ENCODE results near the gene KCTD13. TPM values are rescaled to one million over a fixed set of nuclear protein-coding genes. Genes with fewer than 3 reads are reported as not detected.
A peak's percentile ranks its signal among the peaks of the same experiment; 100 is the strongest.

KCTD13 gene
- total RNA-seq, 2 experiments from 2014 or later, result 40.0 to 43.8 TPM

DNA sequence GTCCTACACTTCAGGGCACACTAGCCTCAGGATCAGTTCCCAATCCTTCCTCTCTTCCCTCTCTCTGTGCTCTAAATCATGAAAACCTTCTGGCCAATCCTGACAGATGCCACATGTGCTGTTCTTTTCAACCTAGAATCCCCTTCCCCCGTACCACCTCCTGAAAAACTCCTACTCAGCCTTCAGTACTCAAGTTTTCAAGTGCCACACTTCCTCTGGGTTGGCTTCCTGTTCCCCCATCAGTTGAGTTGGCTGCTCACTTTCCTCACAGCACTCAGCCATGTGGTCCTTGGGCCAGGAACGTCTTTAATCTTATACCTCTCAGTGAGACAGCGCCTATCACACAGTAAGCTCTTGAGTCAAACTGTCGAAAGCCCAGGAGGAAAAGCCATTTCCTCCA, 22.4 kb downstream of the KCTD13 start:
- ATAC-seq (ENCODE audit: poor library complexity) (no peak), DNase-seq (no peak)
- peak overlapping the region; percentile 34 for H3K4me3 Mint-ChIP-seq
- Histone ChIP-seq H3K36me3 (ENCODE audit: insufficient read depth, low read length) (peaks cover 4% of the 10 kb centered on the region), H3K27me3 (ENCODE audit: control insufficient read depth in 1 of 2, insufficient read depth in 2 of 2, low read length in 2 of 2) (peaks cover 11% of the 10 kb centered on the region in 2 experiments), H3K9me3 (ENCODE audit: control insufficient read depth in 1 of 2, insufficient read depth in 1 of 2, low read length in 2 of 2) (peaks cover 0 to 13% of the 10 kb centered on the region in 2 experiments), H3K4me1 (ENCODE audit: insufficient read depth, low read length) (peaks cover 23% of the 10 kb centered on the region), H3K27ac (ENCODE audit: low read depth in 1 of 2, low read length in 2 of 2) (no peak overlapping the region), H3K4me3 (ENCODE audit: low read length) (no peak overlapping the region)
- H3K9me3 Mint-ChIP-seq, result no peaks in the 10 kb centered on the region
- intact Hi-C loops (cut with DNase I, micrococcal nuclease), result loop anchor here in 1 of 2 experiments (5.0 kb wide), 1 partner anchor 89 kb away; no protein-coding TSS in a partner anchor
- H3K4me1 Mint-ChIP-seq (ENCODE audit: low read depth), result peaks cover 4% of the 10 kb centered on the region
- ChIA-PET CTCF (no interaction called here), POLR2A (no interaction called here)
- H3K36me3 Mint-ChIP-seq (ENCODE audit: low read depth), result no peaks in the 10 kb centered on the region
- no peak overlapping the region for H3K27ac Mint-ChIP-seq
- peaks cover 4% of the 10 kb centered on the region for H3K27me3 Mint-ChIP-seq
- TF ChIP-seq, protein P1, sequence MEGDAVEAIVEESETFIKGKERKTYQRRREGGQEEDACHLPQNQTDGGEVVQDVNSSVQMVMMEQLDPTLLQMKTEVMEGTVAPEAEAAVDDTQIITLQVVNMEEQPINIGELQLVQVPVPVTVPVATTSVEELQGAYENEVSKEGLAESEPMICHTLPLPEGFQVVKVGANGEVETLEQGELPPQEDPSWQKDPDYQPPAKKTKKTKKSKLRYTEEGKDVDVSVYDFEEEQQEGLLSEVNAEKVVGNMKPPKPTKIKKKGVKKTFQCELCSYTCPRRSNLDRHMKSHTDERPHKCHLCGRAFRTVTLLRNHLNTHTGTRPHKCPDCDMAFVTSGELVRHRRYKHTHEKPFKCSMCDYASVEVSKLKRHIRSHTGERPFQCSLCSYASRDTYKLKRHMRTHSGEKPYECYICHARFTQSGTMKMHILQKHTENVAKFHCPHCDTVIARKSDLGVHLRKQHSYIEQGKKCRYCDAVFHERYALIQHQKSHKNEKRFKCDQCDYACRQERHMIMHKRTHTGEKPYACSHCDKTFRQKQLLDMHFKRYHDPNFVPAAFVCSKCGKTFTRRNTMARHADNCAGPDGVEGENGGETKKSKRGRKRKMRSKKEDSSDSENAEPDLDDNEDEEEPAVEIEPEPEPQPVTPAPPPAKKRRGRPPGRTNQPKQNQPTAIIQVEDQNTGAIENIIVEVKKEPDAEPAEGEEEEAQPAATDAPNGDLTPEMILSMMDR (IDR thresholded peaks at IDR 0.05), result no peak

DNA sequence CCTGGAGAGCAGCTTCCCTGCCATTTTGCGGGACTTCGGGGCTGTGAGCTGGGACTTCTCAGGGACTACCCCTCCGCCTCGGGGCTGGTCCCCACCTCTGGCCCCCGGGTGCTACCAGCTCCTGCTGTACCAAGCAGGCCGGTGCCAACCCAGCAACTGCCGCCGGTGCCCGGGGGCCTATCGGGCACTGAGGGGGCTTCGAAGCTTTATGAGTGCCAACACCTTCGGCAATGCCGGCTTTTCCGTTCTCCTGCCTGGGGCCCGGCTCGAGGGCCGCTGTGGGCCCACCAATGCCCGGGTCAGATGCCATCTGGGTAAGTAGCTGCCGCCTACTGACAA, 24.4 kb downstream of the KCTD13 start:
- TF ChIP-seq, protein P1 (IDR thresholded peaks at IDR 0.05), result no peak
- no peaks in the 10 kb centered on the region for H3K36me3 Mint-ChIP-seq (ENCODE audit: low read depth)
- peaks cover 0 to 23% of the 10 kb centered on the region in 2 experiments for H3K9me3 ChIP-seq (ENCODE audit: control insufficient read depth in 1 of 2, insufficient read depth in 1 of 2, low read length in 2 of 2)
- no peak overlapping the region for H3K4me3 ChIP-seq (ENCODE audit: low read length)
- peaks cover 21% of the 10 kb centered on the region for H3K27me3 Mint-ChIP-seq
- no peaks in the 10 kb centered on the region for H3K9me3 Mint-ChIP-seq
- intact Hi-C loops (cut with DNase I, micrococcal nuclease), result loop anchor here in 1 of 2 experiments (2.0 to 5.0 kb wide), 2 partner anchors 35 to 91 kb away; no protein-coding TSS in a partner anchor
- peaks cover 3% of the 10 kb centered on the region for H3K36me3 ChIP-seq (ENCODE audit: insufficient read depth, low read length)
- no peak overlapping the region for H3K27ac Mint-ChIP-seq
- H3K4me1 ChIP-seq (ENCODE audit: insufficient read depth, low read length), result peaks cover 22% of the 10 kb centered on the region
- peaks cover 4% of the 10 kb centered on the region for H3K4me1 Mint-ChIP-seq (ENCODE audit: low read depth)
- no peak overlapping the region for H3K27ac ChIP-seq (ENCODE audit: low read depth in 1 of 2, low read length in 2 of 2)
- no peak for ATAC-seq (ENCODE audit: poor library complexity)
- no peak for DNase-seq
- H3K27me3 ChIP-seq (ENCODE audit: control insufficient read depth in 1 of 2, insufficient read depth in 2 of 2, low read length in 2 of 2), result peaks cover 28 to 29% of the 10 kb centered on the region in 2 experiments
- ChIA-PET CTCF (no interaction called here), POLR2A (no interaction called here)
- H3K4me3 Mint-ChIP-seq, result peak overlapping the region; percentile 31

DNA sequence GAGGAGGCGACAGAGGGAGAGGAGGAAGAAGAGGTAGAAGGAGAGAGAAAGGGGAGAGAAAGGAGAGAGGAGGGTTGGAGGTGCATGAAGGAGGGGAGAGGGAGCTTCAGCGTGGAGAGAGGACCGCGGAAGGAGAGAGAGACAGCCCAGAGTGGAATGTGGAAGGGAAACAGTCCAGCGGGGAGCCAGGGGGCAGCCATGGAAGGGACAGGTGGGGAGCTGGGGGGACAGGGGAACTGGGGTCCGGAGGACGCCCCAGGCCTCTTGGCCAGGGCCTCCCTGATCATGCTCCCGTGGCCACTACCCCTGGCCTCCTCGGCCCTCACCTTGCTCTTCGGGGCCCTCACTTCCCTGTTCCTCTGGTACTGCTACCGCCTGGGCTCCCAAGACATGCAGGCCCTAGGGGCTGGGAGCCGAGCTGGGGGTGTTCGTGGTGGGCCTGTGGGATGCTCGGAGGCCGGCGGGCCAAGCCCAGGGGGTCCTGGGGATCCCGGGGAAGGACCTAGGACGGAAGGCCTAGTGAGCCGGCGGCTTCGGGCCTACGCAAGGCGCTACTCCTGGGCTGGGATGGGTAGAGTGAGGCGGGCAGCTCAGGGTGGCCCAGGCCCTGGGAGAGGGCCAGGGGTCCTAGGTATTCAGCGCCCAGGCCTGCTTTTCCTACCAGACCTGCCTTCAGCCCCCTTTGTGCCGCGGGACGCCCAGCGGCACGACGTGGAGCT, 25.0 kb downstream of the KCTD13 start:
- Histone ChIP-seq H3K36me3 (ENCODE audit: insufficient read depth, low read length) (no peaks in the 10 kb centered on the region), H3K27me3 (ENCODE audit: control insufficient read depth in 1 of 2, insufficient read depth in 2 of 2, low read length in 2 of 2) (peaks cover 28 to 29% of the 10 kb centered on the region in 2 experiments), H3K4me3 (ENCODE audit: low read length) (no peak overlapping the region), H3K4me1 (ENCODE audit: insufficient read depth, low read length) (peaks cover 22% of the 10 kb centered on the region), H3K27ac (ENCODE audit: low read depth in 1 of 2, low read length in 2 of 2) (no peak overlapping the region), H3K9me3 (ENCODE audit: control insufficient read depth in 1 of 2, insufficient read depth in 1 of 2, low read length in 2 of 2) (peaks cover 0 to 23% of the 10 kb centered on the region in 2 experiments)
- Mint-ChIP-seq H3K9me3 (no peaks in the 10 kb centered on the region), H3K36me3 (ENCODE audit: low read depth) (no peaks in the 10 kb centered on the region), H3K4me1 (ENCODE audit: low read depth) (peaks cover 4% of the 10 kb centered on the region), H3K27me3 (peaks cover 25% of the 10 kb centered on the region), H3K4me3 (peak overlapping the region; percentile 74), H3K27ac (no peak overlapping the region)
- ChIA-PET POLR2A (interaction anchor here (0.9 to 2.2 kb wide), 3 partner anchors 11 to 60 kb away, joined by 3 to 18 read pairs (median 9); partner anchors contain the start of genes KCTD13 and TMEM219), CTCF (no interaction called here)
- TF ChIP-seq, protein P1 (IDR thresholded peaks at IDR 0.05), result no peak
- intact Hi-C loops (cut with DNase I, micrococcal nuclease), result loop anchor here in 1 of 2 experiments (1.0 to 5.0 kb wide), 3 partner anchors 34 to 91 kb away; partner anchors contain the start of gene TMEM219
- DNase-seq (no peak), ATAC-seq (ENCODE audit: poor library complexity) (no peak)
